GM18870 (cell line): ENCODE results near the gene ARL15.

Source experiments
- ATAC-seq: cut with Tn5 transposase; IDR thresholded peaks from one replicate; pipeline ENCODE4 v1.9.1; 2021; ENCODE audit warnings: moderate library complexity; ENCODE audit not compliant: unreplicated experiment

The ARL15 gene

GRCh38 chr5:54288568-54289217, 21.7 kb downstream of the ARL15 start:
- ATAC-seq: no peak

GRCh38 chr5:54285686-54286085, 24.7 kb downstream of the ARL15 start:
- ATAC-seq: no peak

DNA sequence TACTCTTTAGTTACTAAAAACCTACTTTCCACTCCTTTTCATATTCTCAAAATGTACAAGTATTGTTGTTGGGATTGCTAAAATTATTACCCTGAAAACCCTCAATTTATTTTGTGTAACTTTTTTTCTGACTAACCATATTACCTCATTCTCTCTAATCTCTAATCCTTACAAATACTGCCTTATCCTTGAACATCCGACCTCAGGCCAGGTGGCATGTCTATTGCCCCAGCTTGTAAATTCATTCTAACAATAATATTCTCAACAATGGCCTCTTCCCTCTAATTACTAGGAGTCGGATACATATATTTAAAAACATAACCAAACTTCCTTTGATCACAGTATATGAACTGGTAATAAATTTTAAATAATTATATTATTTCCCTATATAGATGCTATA, 25.8 kb downstream of the ARL15 start:
- ATAC-seq: no peak

GRCh38 chr5:54282876-54283275, 27.5 kb downstream of the ARL15 start:
- ATAC-seq: no peak

- ATAC-seq: no peak
These were observed 28.2 kb downstream of the ARL15 start for GRCh38 chr5:54281960-54282692.

DNA sequence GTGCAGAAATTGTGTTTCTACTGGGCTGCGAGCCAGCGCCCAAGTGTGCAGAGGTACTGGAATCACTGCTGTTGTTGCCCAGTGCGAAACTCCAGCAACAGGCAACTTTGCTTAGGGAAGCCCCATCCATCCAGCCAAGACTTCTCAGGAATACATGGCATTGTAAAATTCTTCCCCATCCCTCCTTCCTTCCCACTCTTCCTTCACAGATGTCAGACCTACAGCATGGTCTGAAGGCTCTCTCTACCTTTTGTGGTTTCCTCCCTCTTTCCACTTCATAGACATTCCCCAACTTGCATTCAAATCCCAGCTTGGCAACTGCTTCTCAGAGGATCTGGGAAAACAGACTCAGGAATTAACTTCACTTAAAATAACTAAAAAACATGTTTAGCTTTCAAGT, 30.4 kb downstream of the ARL15 start:
- no peak for ATAC-seq

DNA sequence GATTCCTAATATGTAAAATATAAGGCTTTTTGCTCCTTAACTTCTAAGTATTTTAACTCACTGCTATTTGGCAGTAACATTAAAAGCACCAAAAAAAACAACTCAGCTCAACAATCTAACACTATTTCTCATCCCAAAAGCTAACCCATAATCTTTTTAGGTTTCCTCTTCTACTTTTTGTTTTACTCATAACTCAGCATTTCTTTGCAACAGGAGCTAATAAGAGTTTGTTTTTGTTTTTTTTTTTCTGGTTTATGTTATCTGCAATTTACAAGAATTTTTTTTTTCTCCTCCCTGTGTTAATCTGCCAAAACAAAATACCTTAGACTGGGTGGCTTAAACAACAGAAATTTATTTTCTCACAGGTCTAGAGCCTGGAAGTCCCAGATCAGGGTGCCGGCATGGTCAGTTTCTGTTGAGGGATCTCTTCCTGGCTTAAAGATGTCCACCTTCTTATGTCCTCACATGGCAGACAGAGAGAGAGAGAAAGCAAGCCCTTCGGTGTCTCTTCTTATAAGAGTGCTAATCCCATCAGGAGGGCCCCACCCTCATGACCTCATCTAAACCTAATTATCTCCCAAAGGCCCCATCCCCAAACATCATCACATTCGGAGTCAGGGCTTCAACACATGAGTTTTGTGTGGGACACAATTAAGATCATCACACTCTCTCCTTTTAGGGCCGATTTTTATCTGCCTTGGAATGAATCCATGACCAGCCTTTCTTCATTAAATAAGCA, 31.2 kb downstream of the ARL15 start:
- ATAC-seq: no peak

- ATAC-seq: no peak
These were observed 32.1 kb downstream of the ARL15 start for GRCh38 chr5:54278036-54278830.

DNA sequence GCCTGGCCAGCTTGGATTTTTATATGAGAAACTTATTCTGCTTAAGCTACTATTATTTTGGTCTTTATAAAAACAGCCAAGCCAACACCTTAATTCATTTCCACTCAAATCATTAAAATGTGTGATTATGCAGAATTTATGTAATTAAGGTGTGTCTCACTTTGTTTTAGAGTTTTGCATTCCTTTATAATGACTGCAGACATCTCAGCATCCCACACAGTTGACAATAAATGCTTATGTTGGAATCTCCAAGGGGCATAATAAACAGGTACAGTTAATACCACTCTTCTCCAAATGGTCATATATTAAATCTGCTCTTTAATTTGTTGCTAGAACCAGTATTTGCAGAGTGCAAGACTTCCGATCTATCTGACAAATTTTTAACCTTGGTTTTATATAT, 34.3 kb downstream of the ARL15 start:
- ATAC-seq: no peak

DNA sequence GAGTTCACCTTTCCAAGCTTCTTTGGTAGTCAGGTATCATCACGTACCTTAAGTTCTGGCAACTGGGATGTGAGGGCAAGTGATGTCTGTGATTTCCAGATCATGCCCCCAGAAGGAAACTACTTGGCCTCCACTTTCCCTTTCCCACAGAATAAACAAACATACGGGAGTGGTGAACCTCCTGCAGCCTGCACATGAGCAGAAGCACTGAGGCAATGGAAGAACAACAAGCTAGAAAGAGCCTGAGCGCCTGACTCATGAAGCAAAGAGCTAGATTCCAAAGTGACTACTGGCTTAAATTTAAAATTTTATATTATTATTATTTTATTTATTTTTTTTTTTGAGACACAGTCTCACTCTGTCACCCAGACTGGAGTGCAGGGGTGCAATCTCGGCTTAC, 35.0 kb downstream of the ARL15 start:
- ATAC-seq: no peak

- ATAC-seq: no peak
These were observed 35.4 kb downstream of the ARL15 start for GRCh38 chr5:54274944-54275343.

DNA sequence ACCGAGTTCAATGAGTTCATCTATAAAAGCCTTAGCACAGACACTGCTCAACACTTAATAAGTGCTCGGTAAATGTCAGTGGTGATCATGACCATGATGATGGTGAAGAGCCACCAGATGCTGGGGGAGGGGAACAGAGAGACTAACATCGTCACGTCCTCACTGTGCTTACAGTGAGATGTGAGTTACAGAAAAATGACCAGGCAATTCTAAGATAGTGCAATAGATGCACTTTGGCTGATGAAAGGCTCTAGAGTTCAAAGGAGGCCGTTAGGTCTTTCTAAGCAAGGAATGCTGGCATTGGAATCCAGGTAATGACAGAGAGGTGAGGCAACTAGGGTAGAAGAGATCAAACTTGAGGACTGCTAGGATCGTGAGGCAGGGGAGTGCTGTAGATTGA, 36.7 kb downstream of the ARL15 start:
- ATAC-seq: no peak

- no peak for ATAC-seq
These were observed 37.6 kb downstream of the ARL15 start for GRCh38 chr5:54272746-54273145.

DNA sequence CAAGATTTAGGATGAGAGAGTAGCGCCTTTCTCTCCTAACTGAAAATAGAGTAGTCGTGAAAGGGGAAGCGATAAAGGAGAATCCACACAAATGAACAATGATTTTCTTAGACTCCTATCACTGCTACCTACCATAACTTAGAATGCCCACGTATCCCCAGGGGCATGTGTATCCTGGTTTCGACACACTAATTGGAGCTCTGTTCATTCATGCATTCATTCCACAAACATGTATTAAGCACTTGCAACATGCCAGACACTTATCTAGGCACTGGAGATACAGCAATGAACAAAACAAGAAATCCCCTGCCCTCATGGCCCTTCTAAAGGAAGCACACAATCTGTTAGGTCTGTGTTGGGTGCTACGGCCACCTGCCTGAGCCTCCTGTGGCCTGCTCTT, 40.0 kb downstream of the ARL15 start:
- ATAC-seq: no peak

- ATAC-seq: no peak
These were observed 45.8 kb downstream of the ARL15 start for GRCh38 chr5:54264574-54264973.

- ATAC-seq: no peak
These were observed 46.9 kb downstream of the ARL15 start for GRCh38 chr5:54263447-54263846.

- ATAC-seq: no peak
These were observed 48.8 kb downstream of the ARL15 start for GRCh38 chr5:54261596-54261995.

- ATAC-seq: no peak
These were observed 50.4 kb downstream of the ARL15 start for GRCh38 chr5:54259981-54260380.

DNA sequence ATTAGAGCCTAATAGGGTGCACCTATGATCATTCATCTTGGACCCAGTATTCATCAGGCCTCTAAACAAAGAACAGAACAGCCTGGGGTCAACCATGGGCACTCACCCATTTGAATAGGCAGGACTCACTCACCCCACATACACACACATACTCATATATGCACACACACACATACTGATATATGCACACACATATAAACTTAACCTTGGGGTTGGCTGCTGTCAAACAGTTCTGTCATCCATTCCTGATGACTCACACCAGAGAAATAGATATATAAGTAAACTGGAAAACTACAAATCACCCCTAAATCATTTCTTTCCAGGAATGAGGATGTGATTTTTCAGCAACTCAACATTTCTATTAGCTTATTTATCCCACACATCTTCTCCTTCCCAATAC, 51.3 kb downstream of the ARL15 start:
- ATAC-seq: no peak

DNA sequence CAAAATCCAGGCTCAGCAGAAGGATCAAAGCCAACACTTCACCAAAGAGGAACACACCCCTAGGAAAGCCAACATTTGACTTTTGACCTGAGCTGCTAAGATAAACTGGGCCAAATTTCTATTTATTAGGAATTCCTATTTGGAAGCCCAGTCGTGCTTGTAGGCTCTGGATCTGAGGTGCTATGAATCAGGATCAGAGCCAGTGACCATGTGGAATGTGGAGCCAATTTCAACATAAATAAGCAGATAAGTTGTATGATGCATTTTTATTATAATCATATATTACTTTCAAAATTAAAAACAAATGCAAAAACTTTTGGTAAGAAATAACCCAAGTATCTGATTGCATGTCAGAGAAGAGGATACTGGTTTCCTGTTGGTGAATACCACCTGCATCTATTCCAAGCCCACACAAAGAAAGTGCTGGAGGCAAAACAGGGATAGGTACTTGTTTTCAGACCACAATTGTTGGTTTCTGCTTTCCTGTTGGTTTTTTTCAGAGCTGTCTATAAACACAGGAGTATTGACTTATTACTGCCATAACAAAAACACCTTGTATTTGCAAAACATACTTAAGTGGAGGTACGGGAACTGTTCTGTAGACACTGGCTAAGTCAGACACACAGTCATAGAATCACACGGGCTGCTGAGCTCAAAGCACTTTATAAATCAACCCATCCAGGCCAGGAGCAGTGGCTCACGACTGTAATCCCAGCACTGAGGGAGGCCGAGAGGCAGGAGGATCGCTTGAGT, 52.8 kb downstream of the ARL15 start:
- ATAC-seq: no peak
